ENCODE measurements around the gene POLE2.

POLE2 gene

DNA sequence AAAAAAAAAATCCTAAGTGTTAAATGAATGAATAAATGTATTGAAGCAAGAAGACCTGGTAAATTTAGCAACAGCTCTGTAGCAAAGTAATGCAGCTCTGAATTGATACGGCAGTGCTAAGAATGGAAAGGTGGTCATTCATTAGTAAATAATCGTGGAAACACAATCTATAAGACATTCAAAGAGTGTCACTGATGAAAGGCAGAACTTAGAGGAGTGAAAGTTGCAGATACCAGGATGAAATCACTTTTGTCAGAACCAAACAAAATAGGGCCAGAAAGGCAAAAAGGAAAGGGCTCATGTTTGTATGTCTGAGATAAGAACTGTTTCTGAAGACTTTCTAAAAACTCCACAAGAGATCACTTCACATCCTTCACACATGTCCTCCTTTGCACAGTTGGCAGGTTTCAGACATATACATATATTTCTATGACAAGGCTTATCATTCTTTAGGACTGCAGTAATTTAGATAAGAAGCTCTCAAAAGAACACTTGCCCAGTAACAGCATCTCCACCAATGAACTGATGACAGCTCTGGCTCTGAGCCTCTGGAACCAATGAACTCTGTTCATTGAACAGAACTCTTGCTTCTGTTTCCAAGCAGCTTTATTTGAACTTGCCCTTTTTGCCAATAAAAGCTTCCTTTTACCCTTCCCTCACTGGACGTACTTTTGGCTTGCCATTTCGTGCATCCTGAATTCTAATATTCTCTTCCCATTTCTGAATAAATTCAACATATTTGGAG is 93.5 kb downstream of the POLE2 start:
- Histone ChIP-seq H3K4me1 (no peaks in the 10 kb centered on the region), H3K27me3 (no peaks in the 10 kb centered on the region), H3K36me3 (no peaks in the 10 kb centered on the region), H3K9me3 (no peaks in the 10 kb centered on the region), H3K4me3 (ENCODE audit: low read depth, low read length) (no peak overlapping the region)
- no peak for DNase-seq
- TF ChIP-seq, protein P1, sequence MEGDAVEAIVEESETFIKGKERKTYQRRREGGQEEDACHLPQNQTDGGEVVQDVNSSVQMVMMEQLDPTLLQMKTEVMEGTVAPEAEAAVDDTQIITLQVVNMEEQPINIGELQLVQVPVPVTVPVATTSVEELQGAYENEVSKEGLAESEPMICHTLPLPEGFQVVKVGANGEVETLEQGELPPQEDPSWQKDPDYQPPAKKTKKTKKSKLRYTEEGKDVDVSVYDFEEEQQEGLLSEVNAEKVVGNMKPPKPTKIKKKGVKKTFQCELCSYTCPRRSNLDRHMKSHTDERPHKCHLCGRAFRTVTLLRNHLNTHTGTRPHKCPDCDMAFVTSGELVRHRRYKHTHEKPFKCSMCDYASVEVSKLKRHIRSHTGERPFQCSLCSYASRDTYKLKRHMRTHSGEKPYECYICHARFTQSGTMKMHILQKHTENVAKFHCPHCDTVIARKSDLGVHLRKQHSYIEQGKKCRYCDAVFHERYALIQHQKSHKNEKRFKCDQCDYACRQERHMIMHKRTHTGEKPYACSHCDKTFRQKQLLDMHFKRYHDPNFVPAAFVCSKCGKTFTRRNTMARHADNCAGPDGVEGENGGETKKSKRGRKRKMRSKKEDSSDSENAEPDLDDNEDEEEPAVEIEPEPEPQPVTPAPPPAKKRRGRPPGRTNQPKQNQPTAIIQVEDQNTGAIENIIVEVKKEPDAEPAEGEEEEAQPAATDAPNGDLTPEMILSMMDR (IDR thresholded peaks at IDR 0.05; ENCODE audit: low read depth, low read length) = no peak
